A673 (cell line): ENCODE data around the gene ARHGAP30.

Experiments used
- CTCF ChIP-seq: fragments of 300-800, 200-600 bp; sonication (generic); conservative IDR thresholded peaks from 2 replicates; pipeline ENCODE4 v1.5.1; 2017; ENCODE audit warnings: low read depth, mild to moderate bottlenecking, antibody characterized with exemption, low read length, moderate library complexity, mixed read lengths
- EZH2 ChIP-seq: fragments of 200-600 bp; sonication (generic); IDR thresholded peaks from 2 replicates; pipeline ENCODE4 v1.6.1; 2017; ENCODE audit warnings: borderline replicate concordance, low read depth, mild to moderate bottlenecking, mixed read lengths, antibody characterized with exemption, low read length; ENCODE audit not compliant: poor library complexity, severe bottlenecking

DNA sequence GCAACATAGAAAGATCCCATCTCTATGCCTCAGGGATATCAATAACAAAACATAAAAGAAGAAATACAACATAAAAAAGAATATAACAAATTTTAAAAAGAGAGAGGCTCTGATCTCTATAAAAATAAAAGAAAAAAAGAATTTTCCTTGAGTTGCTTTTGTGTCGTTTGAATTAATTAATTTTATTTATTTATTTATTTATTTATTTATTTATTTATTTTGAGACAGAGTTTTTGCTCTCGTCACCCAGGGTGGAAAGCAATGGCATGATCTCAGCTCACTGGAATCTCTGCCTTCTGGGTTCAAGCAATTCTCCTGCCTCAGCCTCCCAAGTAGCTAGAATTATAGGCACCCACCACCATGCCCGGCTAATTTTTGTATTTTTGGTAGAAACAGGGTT, 57.3 kb downstream of the ARHGAP30 start:
- TF ChIP-seq CTCF: no peak
- TF ChIP-seq EZH2: no peak
